IMR-90 (cell line): ENCODE data around the gene SAMD1. TPM values are rescaled to one million over a fixed set of nuclear protein-coding genes. Genes with fewer than 3 reads are reported as not detected.

Experiments
- ATAC-seq: fragments of 200-7000 bp; cut with Tn5 transposase; 2 replicates; pipeline ENCODE4 v1.9.1; 2020; ENCODE audit warnings: low read depth, mild to moderate bottlenecking, moderate library complexity
- BruUV-seq: library from RNA; stranded (reverse); fragments of 400-500 nt; replicated peaks from 2 replicates; lab custom pipeline; 2021; lab: Mats Ljungman, UMichigan
- CTCF ChIA-PET: fragments of 300-600 bp; formaldehyde crosslinking; extraction: SDS; loops from one replicate; lab custom pipeline; 2021; ENCODE audit warnings: antibody characterized with exemption; lab: Yijun Ruan, JAX
- POLR2A ChIA-PET: fragments of 300-600 bp; sonication (Branson Sonifier 250); formaldehyde crosslinking; loops from one replicate; lab custom pipeline; 2022; ENCODE audit warnings: antibody characterized with exemption; ENCODE audit not compliant: unreplicated experiment; lab: Charles Lee
- DNase-seq: peaks from one replicate; pipeline ENCODE4 v3.0.0; 2013
- H2AFZ ChIP-seq: replicated peaks from 2 replicates; pipeline ENCODE3; 2013; ENCODE audit warnings: low read length, mild to moderate bottlenecking; ENCODE audit not compliant: poor library complexity
- H2AK5ac ChIP-seq: 2 replicates; pipeline ENCODE4 v1.6.1; 2013; ENCODE audit warnings: low read depth, low read length, inconsistent platforms
- H2AK9ac ChIP-seq: replicated peaks from 2 replicates; pipeline ENCODE3; 2013; ENCODE audit warnings: mild to moderate bottlenecking, low read depth, low read length, moderate library complexity; ENCODE audit not compliant: poor library complexity
- H2BK120ac ChIP-seq: 2 replicates; pipeline ENCODE4 v1.6.1; 2013; ENCODE audit warnings: low read depth, low read length, inconsistent platforms
- H2BK15ac ChIP-seq: 3 replicates; pipeline ENCODE4 v1.6.1; 2013; ENCODE audit warnings: low read depth, low read length, inconsistent platforms
- H2BK20ac ChIP-seq: 2 replicates; pipeline ENCODE4 v1.6.1; 2013; ENCODE audit warnings: low read depth, mild to moderate bottlenecking, inconsistent platforms, low read length, moderate library complexity
- H2BK5ac ChIP-seq: 2 replicates; pipeline ENCODE4 v1.6.1; 2013; ENCODE audit warnings: mild to moderate bottlenecking, low read depth, low read length, inconsistent platforms; ENCODE audit not compliant: poor library complexity, severe bottlenecking
- H3K14ac ChIP-seq: replicated peaks from 2 replicates; pipeline ENCODE4 v1.6.1; 2013; ENCODE audit warnings: low read depth, low read length, inconsistent platforms
- H3K18ac ChIP-seq: 2 replicates; pipeline ENCODE4 v1.6.1; 2013; ENCODE audit warnings: low read depth, low read length, control low read depth
- H3K23ac ChIP-seq: 2 replicates; pipeline ENCODE4 v1.6.1; 2013; ENCODE audit warnings: low read depth, low read length, inconsistent platforms
- H3K27ac ChIP-seq: 2 replicates; pipeline ENCODE4 v1.5.1; 2013; ENCODE audit warnings: mild to moderate bottlenecking, control low read depth, low read length; ENCODE audit not compliant: insufficient read depth
- H3K27me3 ChIP-seq: 2 replicates; pipeline ENCODE4 v1.6.1; 2013; ENCODE audit warnings: low read length; ENCODE audit not compliant: control insufficient read depth, insufficient read depth
- H3K36me3 ChIP-seq: 2 replicates; pipeline ENCODE4 v1.6.1; 2013; ENCODE audit warnings: low read length, mixed read lengths; ENCODE audit not compliant: control insufficient read depth, insufficient read depth
- H3K4ac ChIP-seq: 2 replicates; pipeline ENCODE4 v1.6.1; 2013; ENCODE audit warnings: low read depth, low read length, inconsistent platforms
- H3K4me1 ChIP-seq: 2 replicates; pipeline ENCODE4 v1.6.1; 2013; ENCODE audit warnings: low read length, mixed read lengths; ENCODE audit not compliant: control insufficient read depth, insufficient read depth
- H3K4me2 ChIP-seq: 2 replicates; pipeline ENCODE4 v1.6.1; 2013; ENCODE audit warnings: low read depth, mild to moderate bottlenecking, control low read depth, low read length, moderate library complexity
- H3K4me3 ChIP-seq: 2 replicates; pipeline ENCODE4 v1.5.1; 2013; ENCODE audit warnings: low read depth, mild to moderate bottlenecking, control low read depth, low read length, moderate library complexity; ENCODE audit not compliant: insufficient read depth
- H3K56ac ChIP-seq: 2 replicates; pipeline ENCODE4 v1.6.1; 2013; ENCODE audit warnings: low read length, inconsistent platforms; ENCODE audit not compliant: insufficient read depth; ENCODE audit errors: extremely low read depth
- H3K79me1 ChIP-seq, 2 experiments: 2 replicates each; pipeline ENCODE4 v1.6.1; 2013; ENCODE audit warnings: low read length in 2 of 2, inconsistent platforms in 1 of 2, low read depth in 1 of 2
- H3K9ac ChIP-seq: 2 replicates; pipeline ENCODE4 v1.6.1; 2013; ENCODE audit warnings: low read depth, low read length, control low read depth
- H3K9me1 ChIP-seq: 2 replicates; pipeline ENCODE4 v1.6.1; 2013; ENCODE audit warnings: low read length, inconsistent platforms; ENCODE audit not compliant: insufficient read depth
- H3K9me3 ChIP-seq: 2 replicates; pipeline ENCODE4 v1.6.1; 2013; ENCODE audit warnings: low read length; ENCODE audit not compliant: control insufficient read depth, insufficient read depth
- H4K20me1 ChIP-seq: 2 replicates; pipeline ENCODE4 v1.6.1; 2013; ENCODE audit warnings: low read length, inconsistent platforms; ENCODE audit not compliant: insufficient read depth
- H4K5ac ChIP-seq: 2 replicates; pipeline ENCODE4 v1.6.1; 2013; ENCODE audit warnings: mild to moderate bottlenecking, low read depth, low read length, control low read depth
- H4K8ac ChIP-seq, 2 experiments: 2 replicates each; pipeline ENCODE4 v1.6.1; 2013; ENCODE audit warnings: low read depth in 2 of 2, low read length in 2 of 2, control low read depth in 1 of 2, inconsistent platforms in 1 of 2
- H4K91ac ChIP-seq: 2 replicates; pipeline ENCODE4 v1.6.1; 2013; ENCODE audit warnings: low read depth, low read length, inconsistent platforms; ENCODE audit not compliant: insufficient read depth
- BHLHE40 ChIP-seq: fragments of 150-350 bp; IDR thresholded peaks from 2 replicates; pipeline ENCODE4 v1.6.1; 2016; ENCODE audit warnings: mild to moderate bottlenecking, low read depth, low read length
- CEBPB ChIP-seq: IDR thresholded peaks from 2 replicates; pipeline ENCODE4 v1.6.1; 2012; ENCODE audit warnings: low read depth, low read length, improper control_type of control experiment
- CHD1 ChIP-seq: IDR thresholded peaks from 2 replicates; pipeline ENCODE4 v1.6.1; 2012; ENCODE audit warnings: low read depth, low read length, improper control_type of control experiment
- FOS ChIP-seq: fragments of 150-350 bp; IDR thresholded peaks from 2 replicates; pipeline ENCODE4 v1.6.1; 2016; ENCODE audit warnings: low read depth, low read length
- MAFK ChIP-seq: IDR thresholded peaks from 2 replicates; pipeline ENCODE4 v1.6.1; 2012; ENCODE audit warnings: low read depth, low read length, improper control_type of control experiment
- MAZ ChIP-seq: IDR thresholded peaks from 2 replicates; pipeline ENCODE4 v1.6.1; 2012; ENCODE audit warnings: low read depth, mild to moderate bottlenecking, low read length, improper control_type of control experiment, moderate library complexity, borderline replicate concordance
- MXI1 ChIP-seq: IDR thresholded peaks from 2 replicates; pipeline ENCODE4 v1.6.1; 2012; ENCODE audit warnings: low read depth, mild to moderate bottlenecking, low read length, moderate library complexity, borderline replicate concordance
- NFE2L2 ChIP-seq: fragments of 150-350 bp; IDR thresholded peaks from 2 replicates; pipeline ENCODE4 v1.6.1; 2016; ENCODE audit warnings: low read depth, mild to moderate bottlenecking, low read length
- POLR2A ChIP-seq: IDR thresholded peaks from 2 replicates; pipeline ENCODE4 v1.6.1; 2012; ENCODE audit warnings: mild to moderate bottlenecking, low read depth, low read length
- RAD21 ChIP-seq: IDR thresholded peaks from 2 replicates; pipeline ENCODE4 v1.6.1; 2012; ENCODE audit warnings: low read length, improper control_type of control experiment
- RCOR1 ChIP-seq: IDR thresholded peaks from 2 replicates; pipeline ENCODE4 v1.6.1; 2012; ENCODE audit warnings: mild to moderate bottlenecking, low read length, improper control_type of control experiment; ENCODE audit not compliant: insufficient replicate concordance
- RFX5 ChIP-seq: IDR thresholded peaks from 2 replicates; pipeline ENCODE4 v1.8.0; 2012; ENCODE audit warnings: low read depth, mild to moderate bottlenecking, low read length, moderate library complexity
- SMC3 ChIP-seq: fragments of 150-350 bp; IDR thresholded peaks from 2 replicates; pipeline ENCODE4 v1.6.1; 2016; ENCODE audit warnings: low read depth, mild to moderate bottlenecking, antibody characterized with exemption, low read length, moderate library complexity
- WGBS, 2 experiments: methylation state at CpG; one replicate each; pipeline versions ENCODE4 v1.1.5 to v1.1.7; 2013; ENCODE audit warnings: missing lambda C conversion rate in 2 of 2; ENCODE audit not compliant: insufficient read length in 1 of 2; ENCODE audit errors: extremely low coverage in 2 of 2; 5-methylcytosine and 5-hydroxymethylcytosine counted together
- dilution Hi-C: fragments of 300-500 bp; cut with HindIII; formaldehyde crosslinking; loops from one replicate; pipeline ENCODE4 v1.14.3; 2018; ENCODE audit warnings: low sequenced_read_pairs; ENCODE audit not compliant: unreplicated experiment
- in situ Hi-C: fragments of 300-500 bp; cut with MboI; formaldehyde crosslinking; loops from 3 replicates; pipeline ENCODE4 v1.14.3; 2019; ENCODE audit warnings: low sequenced_read_pairs, inconsistent platforms, mixed read lengths
- intact Hi-C: fragments of 100-400 bp; cut with micrococcal nuclease; formaldehyde crosslinking; loops from 2 replicates; pipeline ENCODE4 v1.10.0; 2022
- polyA plus RNA-seq, 3 experiments: library from polyadenylated mRNA; depleted of rRNA; stranded (reverse); fragments of >200 nt; gene quantifications; 2 replicates each; pipeline ENCODE4 v1.2.3, GENCODE V29; 2012; ENCODE audit warnings: low replicate concordance in 1 of 3
- total RNA-seq: library from RNA; depleted of rRNA; stranded (reverse); fragments of >200 nt; gene quantifications from 2 replicates; pipeline ENCODE4 v1.2.3, GENCODE V29; 2012
- TF ChIP-seq, protein P1 (sequence below): fragments of 150-350 bp; IDR thresholded peaks from 2 replicates; pipeline ENCODE4 v1.6.1; 2017; ENCODE audit warnings: mild to moderate bottlenecking, antibody characterized with exemption, low read length, low read depth
- TF ChIP-seq, protein P2 (sequence below): fragments of 150-350 bp; IDR thresholded peaks from 2 replicates; pipeline ENCODE4 v1.6.1; 2016; ENCODE audit warnings: low read depth, mild to moderate bottlenecking, low read length, moderate library complexity, borderline replicate concordance
- TF ChIP-seq, protein P3 (sequence below): conservative IDR thresholded peaks from 2 replicates; pipeline ENCODE4 v1.5.1; 2012; ENCODE audit warnings: mild to moderate bottlenecking, low read depth, low read length, improper control_type of control experiment

Gene SAMD1
- total and polyA plus RNA-seq, 2 of the 4 experiments (the other 2 are of a cell fraction) = 6.5 to 14.1 TPM

DNA sequence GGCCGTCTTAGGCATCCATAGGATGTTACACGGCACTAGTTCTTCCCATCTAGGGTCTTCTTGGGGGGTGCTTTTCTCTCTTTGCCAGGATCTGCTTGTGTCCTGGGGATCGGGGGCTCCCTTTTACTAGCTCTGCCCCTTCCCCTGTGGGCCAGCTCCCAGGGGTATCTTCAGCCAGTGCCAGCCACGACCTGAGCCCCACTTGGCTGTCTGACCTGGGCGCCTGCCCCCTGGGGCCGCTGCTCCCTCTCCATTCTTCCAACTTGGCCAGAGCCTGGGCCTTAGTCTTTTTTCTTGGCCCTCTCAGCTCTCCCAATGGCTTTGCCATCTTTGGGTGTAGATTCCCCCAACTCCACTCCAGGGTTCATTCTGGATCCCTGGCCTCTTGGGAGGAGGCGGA, 23.9 kb upstream of the SAMD1 start:
- H3K4me3 ChIP-seq = no peak overlapping the region
- no peak overlapping the region for H4K91ac ChIP-seq
- H3K4me1 ChIP-seq = peaks cover 23% of the 10 kb centered on the region
- H2BK5ac ChIP-seq = no peak overlapping the region
- H3K4me2 ChIP-seq = no peak overlapping the region
- 93% methylated on average over 2 of the region's 7 CpGs; no CpG with 5 or more reads in 1 of the 2 experiments for WGBS, 2 experiments
- H3K27ac ChIP-seq = no peak overlapping the region
- no peak overlapping the region for H2AK5ac ChIP-seq
- no peak overlapping the region for H2AFZ ChIP-seq
- H4K20me1 ChIP-seq = peaks cover 8% of the 10 kb centered on the region
- POLR2A ChIA-PET = no interaction called here
- H3K79me1 ChIP-seq = peaks cover 10 to 77% of the 10 kb centered on the region in 2 experiments
- no peak overlapping the region for H3K14ac ChIP-seq
- H3K9me3 ChIP-seq = no peaks in the 10 kb centered on the region
- H3K56ac ChIP-seq = no peak overlapping the region
- H2AK9ac ChIP-seq = no peak overlapping the region
- no peak overlapping the region for H4K5ac ChIP-seq
- no peak for DNase-seq
- intact Hi-C loops = no loop called here
- H3K27me3 ChIP-seq = no peaks in the 10 kb centered on the region
- ATAC-seq = no peak
- H3K9ac ChIP-seq = no peak overlapping the region
- no peaks in the 10 kb centered on the region for H3K36me3 ChIP-seq
- H3K9me1 ChIP-seq = peaks cover 17% of the 10 kb centered on the region; the same call in 1 of the 2 replicates
- TF ChIP-seq BHLHE40 = no peak
- no peak for TF ChIP-seq MXI1
- no peak for TF ChIP-seq SMC3
- TF ChIP-seq CHD1 = no peak
- no peak for TF ChIP-seq RFX5
- TF ChIP-seq, protein P1, sequence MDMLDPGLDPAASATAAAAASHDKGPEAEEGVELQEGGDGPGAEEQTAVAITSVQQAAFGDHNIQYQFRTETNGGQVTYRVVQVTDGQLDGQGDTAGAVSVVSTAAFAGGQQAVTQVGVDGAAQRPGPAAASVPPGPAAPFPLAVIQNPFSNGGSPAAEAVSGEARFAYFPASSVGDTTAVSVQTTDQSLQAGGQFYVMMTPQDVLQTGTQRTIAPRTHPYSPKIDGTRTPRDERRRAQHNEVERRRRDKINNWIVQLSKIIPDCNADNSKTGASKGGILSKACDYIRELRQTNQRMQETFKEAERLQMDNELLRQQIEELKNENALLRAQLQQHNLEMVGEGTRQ = no peak
- no peak for TF ChIP-seq MAZ
- TF ChIP-seq RAD21 = no peak
- no peak for TF ChIP-seq FOS
- TF ChIP-seq MAFK = no peak
- TF ChIP-seq RCOR1 = no peak
- no peak for TF ChIP-seq POLR2A
- TF ChIP-seq, protein P2, sequence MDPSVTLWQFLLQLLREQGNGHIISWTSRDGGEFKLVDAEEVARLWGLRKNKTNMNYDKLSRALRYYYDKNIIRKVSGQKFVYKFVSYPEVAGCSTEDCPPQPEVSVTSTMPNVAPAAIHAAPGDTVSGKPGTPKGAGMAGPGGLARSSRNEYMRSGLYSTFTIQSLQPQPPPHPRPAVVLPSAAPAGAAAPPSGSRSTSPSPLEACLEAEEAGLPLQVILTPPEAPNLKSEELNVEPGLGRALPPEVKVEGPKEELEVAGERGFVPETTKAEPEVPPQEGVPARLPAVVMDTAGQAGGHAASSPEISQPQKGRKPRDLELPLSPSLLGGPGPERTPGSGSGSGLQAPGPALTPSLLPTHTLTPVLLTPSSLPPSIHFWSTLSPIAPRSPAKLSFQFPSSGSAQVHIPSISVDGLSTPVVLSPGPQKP = no peak
- no peak for TF ChIP-seq NFE2L2
- no peak for TF ChIP-seq CEBPB
- TF ChIP-seq, protein P3, sequence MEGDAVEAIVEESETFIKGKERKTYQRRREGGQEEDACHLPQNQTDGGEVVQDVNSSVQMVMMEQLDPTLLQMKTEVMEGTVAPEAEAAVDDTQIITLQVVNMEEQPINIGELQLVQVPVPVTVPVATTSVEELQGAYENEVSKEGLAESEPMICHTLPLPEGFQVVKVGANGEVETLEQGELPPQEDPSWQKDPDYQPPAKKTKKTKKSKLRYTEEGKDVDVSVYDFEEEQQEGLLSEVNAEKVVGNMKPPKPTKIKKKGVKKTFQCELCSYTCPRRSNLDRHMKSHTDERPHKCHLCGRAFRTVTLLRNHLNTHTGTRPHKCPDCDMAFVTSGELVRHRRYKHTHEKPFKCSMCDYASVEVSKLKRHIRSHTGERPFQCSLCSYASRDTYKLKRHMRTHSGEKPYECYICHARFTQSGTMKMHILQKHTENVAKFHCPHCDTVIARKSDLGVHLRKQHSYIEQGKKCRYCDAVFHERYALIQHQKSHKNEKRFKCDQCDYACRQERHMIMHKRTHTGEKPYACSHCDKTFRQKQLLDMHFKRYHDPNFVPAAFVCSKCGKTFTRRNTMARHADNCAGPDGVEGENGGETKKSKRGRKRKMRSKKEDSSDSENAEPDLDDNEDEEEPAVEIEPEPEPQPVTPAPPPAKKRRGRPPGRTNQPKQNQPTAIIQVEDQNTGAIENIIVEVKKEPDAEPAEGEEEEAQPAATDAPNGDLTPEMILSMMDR = no peak
- no peak overlapping the region for H3K4ac ChIP-seq
- no peak overlapping the region for H2BK120ac ChIP-seq
- H2BK20ac ChIP-seq = no peak overlapping the region
- CTCF ChIA-PET = interaction anchor here (1.3 kb wide), 1 partner anchor 42 kb away, joined by 3 read pairs; the partner anchor contains the start of gene MISP3
- no peak overlapping the region for H3K23ac ChIP-seq
- dilution Hi-C loops = no loop called here
- BruUV-seq = no TSS peak
- H4K8ac ChIP-seq = no peak overlapping the region; a peak in 1 of 4 replicates
- no peak overlapping the region for H2BK15ac ChIP-seq
- in situ Hi-C loops = no loop called here
- no peak overlapping the region for H3K18ac ChIP-seq
